GM12865 (cell line): ENCODE data around the gene POU2F1.

Experiments
- DNase-seq: peaks from one replicate; pipeline ENCODE4 v3.0.0; 2010; ENCODE audit warnings: low read depth
- H3K4me3 ChIP-seq: 2 replicates; pipeline ENCODE4 v1.5.1; 2011; ENCODE audit warnings: mild to moderate bottlenecking, low read depth, low read length, control low read depth
- TF ChIP-seq, protein P1 (sequence below): IDR thresholded peaks from 2 replicates; pipeline ENCODE4 v1.5.1; 2011; ENCODE audit warnings: low read length, control low read depth, low read depth, inconsistent platforms; ENCODE audit not compliant: insufficient read depth; ENCODE audit errors: missing control alignments

The POU2F1 gene

GRCh38 chr1:167212025-167212424 lies 8.7 kb upstream of the POU2F1 start:
- DNase-seq, result no peak

DNA sequence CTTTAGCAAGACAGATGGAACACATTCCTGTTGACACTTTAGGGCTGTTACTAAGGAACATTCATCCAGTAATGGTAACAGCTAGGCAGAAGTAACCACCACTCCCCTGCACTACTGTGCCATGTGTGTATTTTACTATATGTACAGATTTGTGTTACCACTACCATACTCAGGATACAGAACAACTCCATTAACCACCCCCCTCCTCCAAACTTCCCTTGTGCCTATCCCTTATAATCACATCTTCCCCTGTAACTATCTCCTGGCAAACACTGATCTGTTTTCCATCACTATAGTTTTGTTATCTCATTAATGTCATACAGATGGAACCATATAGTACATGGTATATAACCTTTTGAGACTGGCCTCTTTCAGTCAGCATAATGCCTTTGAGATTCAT lies 3.9 kb upstream of the POU2F1 start:
- H3K4me3 ChIP-seq, result no peak overlapping the region
- DNase-seq, result no peak
- TF ChIP-seq, protein P1, sequence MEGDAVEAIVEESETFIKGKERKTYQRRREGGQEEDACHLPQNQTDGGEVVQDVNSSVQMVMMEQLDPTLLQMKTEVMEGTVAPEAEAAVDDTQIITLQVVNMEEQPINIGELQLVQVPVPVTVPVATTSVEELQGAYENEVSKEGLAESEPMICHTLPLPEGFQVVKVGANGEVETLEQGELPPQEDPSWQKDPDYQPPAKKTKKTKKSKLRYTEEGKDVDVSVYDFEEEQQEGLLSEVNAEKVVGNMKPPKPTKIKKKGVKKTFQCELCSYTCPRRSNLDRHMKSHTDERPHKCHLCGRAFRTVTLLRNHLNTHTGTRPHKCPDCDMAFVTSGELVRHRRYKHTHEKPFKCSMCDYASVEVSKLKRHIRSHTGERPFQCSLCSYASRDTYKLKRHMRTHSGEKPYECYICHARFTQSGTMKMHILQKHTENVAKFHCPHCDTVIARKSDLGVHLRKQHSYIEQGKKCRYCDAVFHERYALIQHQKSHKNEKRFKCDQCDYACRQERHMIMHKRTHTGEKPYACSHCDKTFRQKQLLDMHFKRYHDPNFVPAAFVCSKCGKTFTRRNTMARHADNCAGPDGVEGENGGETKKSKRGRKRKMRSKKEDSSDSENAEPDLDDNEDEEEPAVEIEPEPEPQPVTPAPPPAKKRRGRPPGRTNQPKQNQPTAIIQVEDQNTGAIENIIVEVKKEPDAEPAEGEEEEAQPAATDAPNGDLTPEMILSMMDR, result no peak

More at GRCh38 chr1:167212025-167212424, 8.7 kb upstream of the POU2F1 start:
- no peak overlapping the region for H3K4me3 ChIP-seq
- TF ChIP-seq, protein P1, result no peak

DNA sequence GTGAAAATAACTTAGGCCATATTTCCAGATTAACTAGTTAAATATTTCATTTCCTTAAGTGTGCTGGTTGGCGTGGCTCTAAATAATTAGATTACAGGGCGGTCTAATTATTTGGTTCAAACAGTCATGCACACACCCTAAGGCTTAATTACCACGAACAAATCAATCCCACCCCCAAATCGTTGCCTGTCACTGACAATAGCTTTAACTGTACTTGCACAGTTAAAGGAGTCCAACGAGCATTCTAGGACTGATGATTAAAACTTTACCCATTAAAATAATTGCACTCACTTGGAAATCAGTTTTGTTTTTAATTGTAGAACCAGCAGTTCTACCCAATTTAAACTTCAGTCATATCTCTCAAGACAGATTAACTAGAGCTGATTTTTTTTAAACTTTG lies 1.5 kb upstream of the POU2F1 start:
- H3K4me3 ChIP-seq, result peak overlapping the region; percentile 73
- DNase-seq, result no peak
- TF ChIP-seq, protein P1, result no peak

DNA sequence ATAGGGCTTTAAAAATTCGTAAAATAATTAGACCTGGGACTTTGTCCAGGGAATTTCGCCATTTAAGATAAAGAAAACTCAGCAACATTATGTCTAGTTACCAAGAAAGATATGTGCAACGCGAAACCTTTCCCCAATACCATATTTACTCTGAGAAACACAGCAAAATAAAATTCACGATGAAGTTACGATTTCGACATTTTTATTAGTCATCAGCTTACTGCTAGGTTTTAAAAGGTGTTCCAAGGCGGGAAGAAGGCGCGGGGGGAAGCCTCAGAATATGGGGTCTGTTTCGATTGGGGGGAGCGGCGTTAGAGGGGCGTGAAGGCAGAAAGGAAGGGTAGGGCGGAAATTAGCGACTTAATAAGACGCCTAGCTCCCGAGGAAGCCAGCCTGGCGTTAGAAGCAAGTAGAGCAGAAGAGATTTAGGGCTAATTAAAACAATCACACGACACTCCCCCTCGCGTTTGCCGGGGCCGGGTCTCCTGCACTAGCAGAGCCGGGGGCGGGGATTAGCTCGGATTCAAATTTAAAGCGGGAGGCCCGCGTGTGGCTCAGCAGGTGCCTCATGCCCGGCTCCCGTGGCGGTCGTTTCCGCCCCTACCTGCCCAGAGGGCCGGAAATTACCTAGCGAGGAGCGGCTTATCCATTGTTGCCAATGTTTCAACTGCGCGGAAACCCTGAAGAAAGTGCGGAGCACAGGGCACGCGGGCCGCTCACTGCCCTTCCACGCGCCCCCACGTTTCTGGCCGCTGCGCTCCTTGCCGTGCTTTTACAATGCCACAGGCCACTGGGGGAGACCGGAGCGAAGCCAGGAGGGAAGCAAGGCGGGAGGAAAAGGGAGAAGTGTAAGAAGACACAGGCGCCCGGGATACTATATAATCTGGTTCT lies 795 bp upstream of the POU2F1 start:
- DNase-seq, result peak; percentile 93
- TF ChIP-seq, protein P1, result no peak
- H3K4me3 ChIP-seq, result peak overlapping the region; percentile 73

DNA sequence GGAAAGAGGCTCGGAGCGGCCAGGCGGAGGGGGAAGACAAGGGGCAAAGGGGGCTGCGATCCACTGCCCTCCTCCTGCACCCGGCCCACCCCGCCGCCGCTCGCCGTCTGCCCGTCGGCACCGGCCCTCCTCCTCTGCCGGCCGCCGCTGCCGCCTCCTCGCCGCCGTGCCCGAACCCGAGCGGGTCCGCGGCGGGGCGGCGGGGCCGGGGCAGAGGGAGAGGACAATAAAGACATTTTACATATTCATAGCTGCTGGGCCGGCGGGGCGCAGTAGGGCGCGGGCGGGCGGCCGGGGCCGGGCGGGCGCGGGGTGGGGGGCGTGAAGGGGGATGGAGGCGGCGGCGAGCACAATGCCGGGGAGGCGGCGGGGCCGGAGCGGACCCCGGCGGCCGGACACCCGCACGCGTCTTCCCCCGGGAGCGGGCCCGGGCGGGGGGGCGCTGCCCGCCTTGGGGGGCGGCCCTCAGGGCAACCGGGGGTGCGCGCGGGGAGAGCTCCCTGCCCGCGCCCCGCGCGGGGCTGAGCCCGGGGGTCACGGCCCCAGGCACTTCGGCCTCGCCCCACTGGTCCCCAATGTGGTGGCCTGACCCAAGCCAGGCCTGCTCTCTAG lies 546 bp downstream of the POU2F1 start:
- DNase-seq, result no peak

GRCh38 chr1:167221738-167222610 lies 1.3 kb downstream of the POU2F1 start:
- peak; percentile 86 for DNase-seq
- H3K4me3 ChIP-seq, result peak overlapping the region; percentile 89
- TF ChIP-seq, protein P1, result no peak

More for the DNA sequence above, 546 bp downstream of the POU2F1 start:
- peak overlapping the region; percentile 89 for H3K4me3 ChIP-seq
- TF ChIP-seq, protein P1, result no peak
